Aorta (tissue), 5 donors: Measurements from ENCODE around the gene NFYC. TPM values are rescaled to one million over a fixed set of nuclear protein-coding genes. Genes with fewer than 3 reads are reported as not detected.

ENCODE experiments used
- ATAC-seq: fragments of 200-7000 bp; cut with Tn5 transposase; one replicate; pipeline ENCODE4 v1.9.1; 2022; ENCODE audit warnings: moderate library complexity; ENCODE audit not compliant: low FRiP score
- DNase-seq, 2 donors: peaks; one replicate each; pipeline ENCODE4 v3.0.0-alpha.2; 2020
- H3K27ac ChIP-seq, 2 donors: one replicate each; pipeline ENCODE4 v1.5.1; 2013; ENCODE audit warnings: low read length in 2 of 2, mild to moderate bottlenecking in 2 of 2, moderate library complexity in 2 of 2, control low read depth in 1 of 2, inconsistent platforms in 1 of 2, low read depth in 1 of 2
- H3K27me3 ChIP-seq, 2 donors: one replicate each; pipeline ENCODE4 v1.6.1; 2013; ENCODE audit warnings: control low read depth in 1 of 2, low read length in 1 of 2, mild to moderate bottlenecking in 1 of 2, moderate library complexity in 1 of 2; ENCODE audit not compliant: insufficient read depth in 2 of 2, control insufficient read depth in 1 of 2
- H3K36me3 ChIP-seq, 2 donors: one replicate each; pipeline ENCODE4 v1.6.1; 2013; ENCODE audit warnings: control low read depth in 1 of 2, low read length in 1 of 2, mild to moderate bottlenecking in 1 of 2; ENCODE audit not compliant: insufficient read depth in 2 of 2, control insufficient read depth in 1 of 2
- H3K4me1 ChIP-seq, 2 donors: one replicate each; pipeline ENCODE4 v1.6.1; 2013; ENCODE audit warnings: low read length in 2 of 2, control low read depth in 1 of 2, mild to moderate bottlenecking in 1 of 2, moderate library complexity in 1 of 2; ENCODE audit not compliant: insufficient read depth in 2 of 2, control insufficient read depth in 1 of 2
- H3K4me3 ChIP-seq, 2 donors: one replicate each; pipeline ENCODE4 v1.5.1; 2013; ENCODE audit warnings: low read length in 2 of 2, control low read depth in 1 of 2, mild to moderate bottlenecking in 1 of 2
- H3K9me3 ChIP-seq: one replicate; pipeline ENCODE4 v1.6.1; 2013; ENCODE audit warnings: mild to moderate bottlenecking, low read length; ENCODE audit not compliant: control insufficient read depth
- WGBS, 2 donors: extraction: QIAGEN DNeasy Blood & Tissue Kit; methylation state at CpG; one replicate each; pipeline ENCODE4 v1.1.7; 2013; 5-methylcytosine and 5-hydroxymethylcytosine counted together
- intact Hi-C, 2 donors: fragments of 100-400 bp; cut with DNase I; formaldehyde crosslinking; loops; one replicate each; pipeline versions ENCODE4 v1.14.2 to v1.15.0; 2022
- polyA plus RNA-seq, 2 donors: library from polyadenylated mRNA; stranded (reverse); fragments of 200-250 nt; gene quantifications; one replicate each; pipeline ENCODE4 v1.2.3, GENCODE V29; 2013
- total RNA-seq, 2 donors: library from RNA; stranded (reverse); fragmentation: NEBNext Ultra II Directional; extraction: Animal tissue kit (Norgen Biotek cat#: 25700); gene quantifications; one replicate each; pipeline ENCODE4 v1.2.1, GENCODE V29; 2021
- donor health status: healthy with polysubstance abuse.
- donor health status: Bipolar disorder and iron deficiency.
- donor health status: DM: no; HTN: no; CAD: no.
- donor health status: DM: no; HTN: no; CAD: no.
- donor health status: DM: yes; HTN: yes; CAD: no.

NFYC gene
- total and polyA plus RNA-seq, 4 donors, result 21.3 to 56.4 (median 37.6) TPM

GRCh38 chr1:40663324-40664166, 28.0 kb upstream of the NFYC start:
- 37 to 43% methylated on average over 8 of the region's 8 CpGs for WGBS, 2 donors
- Histone ChIP-seq H3K27me3 (no peaks in the 10 kb centered on the region), H3K9me3 (no peaks in the 10 kb centered on the region), H3K4me1 (no peaks in the 10 kb centered on the region), H3K27ac (peak overlapping the region in 1 of 2 donors; percentile 5), H3K4me3 (no peak overlapping the region), H3K36me3 (no peaks in the 10 kb centered on the region)
- DNase-seq, result no peak
- intact Hi-C loops, result no loop called here
- no peak for ATAC-seq

- DNase-seq, result no peak
- no peak overlapping the region for H3K27ac ChIP-seq
- no peaks in the 10 kb centered on the region for H3K9me3 ChIP-seq
- no peaks in the 10 kb centered on the region for H3K4me1 ChIP-seq
- WGBS, 2 donors, result 90 to 97% methylated on average over 1 of the region's 1 CpG
- intact Hi-C loops, result no loop called here
- H3K36me3 ChIP-seq, result no peaks in the 10 kb centered on the region
- no peak for ATAC-seq
- no peaks in the 10 kb centered on the region for H3K27me3 ChIP-seq
- no peak overlapping the region for H3K4me3 ChIP-seq
Measured at GRCh38 chr1:40664167-40664537, 27.4 kb upstream of the NFYC start.

GRCh38 chr1:40664791-40665190, 26.7 kb upstream of the NFYC start:
- ATAC-seq (no peak), DNase-seq (no peak)
- 6 to 11% methylated on average over 2 of the region's 2 CpGs for WGBS, 2 donors
- H3K9me3 ChIP-seq, result no peaks in the 10 kb centered on the region
- no peaks in the 10 kb centered on the region for H3K36me3 ChIP-seq
- H3K27me3 ChIP-seq, result no peaks in the 10 kb centered on the region
- intact Hi-C loops, result loop anchor here (5.0 kb wide), 1 partner anchor 52 kb away; no protein-coding TSS in a partner anchor
- H3K27ac ChIP-seq, result peak overlapping the region in 1 of 2 donors; percentile 10
- H3K4me1 ChIP-seq, result no peaks in the 10 kb centered on the region
- H3K4me3 ChIP-seq, result peak overlapping the region in 1 of 2 donors; percentile 77

- Histone ChIP-seq H3K4me1 (no peaks in the 10 kb centered on the region), H3K36me3 (no peaks in the 10 kb centered on the region), H3K9me3 (no peaks in the 10 kb centered on the region), H3K27ac (peak within 1 kb of the TSS in 1 of 2 donors; percentile 20), H3K27me3 (no peaks in the 10 kb centered on the region), H3K4me3 (peak within 1 kb of the TSS; percentile 69 to 77)
- intact Hi-C loops, result loop anchor here (5.0 kb wide), 1 partner anchor 53 kb away; no protein-coding TSS in a partner anchor
- DNase-seq, result peak; percentile 87 to 94
- peak; percentile 93 for ATAC-seq
- 1% methylated on average over 32 to 59 of the region's 59 CpGs for WGBS, 2 donors
Measured at GRCh38 chr1:40665335-40666171, 26.0 kb upstream of the NFYC start, which contains the start of gene RIMS3. RIMS3 (minus strand) TSS chr1:40665682; CDS start chr1:40641925, 23,757 bp downstream.

GRCh38 chr1:40668769-40669525, 22.6 kb upstream of the NFYC start:
- H3K27me3 ChIP-seq, result no peaks in the 10 kb centered on the region
- WGBS, 2 donors, result 13% methylated on average over 21 of the region's 21 CpGs
- H3K4me1 ChIP-seq, result no peaks in the 10 kb centered on the region
- H3K27ac ChIP-seq, result no peak overlapping the region
- H3K36me3 ChIP-seq, result no peaks in the 10 kb centered on the region
- H3K9me3 ChIP-seq, result no peaks in the 10 kb centered on the region
- no peak overlapping the region for H3K4me3 ChIP-seq
- DNase-seq (peak; percentile 88 to 94), ATAC-seq (peak; percentile 86)
- intact Hi-C loops, result loop anchor here (5.0 kb wide), 1 partner anchor 57 kb away; no protein-coding TSS in a partner anchor

- 69 to 80% methylated on average over 4 of the region's 4 CpGs for WGBS, 2 donors
- no peaks in the 10 kb centered on the region for H3K9me3 ChIP-seq
Measured at GRCh38 chr1:40673452-40673851, 18.1 kb upstream of the NFYC start.

GRCh38 chr1:40676501-40676900, 15.0 kb upstream of the NFYC start:
- DNase-seq (no peak), ATAC-seq (no peak)
- 2 to 5% methylated on average over 1 of the region's 1 CpG for WGBS, 2 donors
- H3K27ac ChIP-seq, result no peak overlapping the region
- no peak overlapping the region for H3K4me3 ChIP-seq
- H3K9me3 ChIP-seq, result no peaks in the 10 kb centered on the region
- no peaks in the 10 kb centered on the region for H3K36me3 ChIP-seq
- no peaks in the 10 kb centered on the region for H3K27me3 ChIP-seq
- intact Hi-C loops, result loop anchor here in 1 of 2 donors (10.0 kb wide), 1 partner anchor 168 kb away; no protein-coding TSS in a partner anchor
- H3K4me1 ChIP-seq, result peaks cover 0 to 2% of the 10 kb centered on the region in 2 donors

More at GRCh38 chr1:40673452-40673851, 18.1 kb upstream of the NFYC start:
- Histone ChIP-seq H3K27me3 (no peaks in the 10 kb centered on the region), H3K36me3 (no peaks in the 10 kb centered on the region), H3K4me3 (no peak overlapping the region), H3K27ac (no peak overlapping the region), H3K4me1 (peaks cover 0 to 2% of the 10 kb centered on the region in 2 donors)
- intact Hi-C loops, result loop anchor here in 1 of 2 donors (10.0 kb wide), 1 partner anchor 171 kb away; no protein-coding TSS in a partner anchor
- ATAC-seq (no peak), DNase-seq (no peak)
